ENCODE results near the gene SDF4. TPM values are rescaled to one million over a fixed set of nuclear protein-coding genes. Genes with fewer than 3 reads are reported as not detected.

SDF4 gene
- total RNA-seq, 1 donor from 2014 or later = 93.8 TPM

GRCh38 chr1:1205769-1206375, 25.9 kb downstream of the SDF4 start:
- TF ChIP-seq, protein P1, sequence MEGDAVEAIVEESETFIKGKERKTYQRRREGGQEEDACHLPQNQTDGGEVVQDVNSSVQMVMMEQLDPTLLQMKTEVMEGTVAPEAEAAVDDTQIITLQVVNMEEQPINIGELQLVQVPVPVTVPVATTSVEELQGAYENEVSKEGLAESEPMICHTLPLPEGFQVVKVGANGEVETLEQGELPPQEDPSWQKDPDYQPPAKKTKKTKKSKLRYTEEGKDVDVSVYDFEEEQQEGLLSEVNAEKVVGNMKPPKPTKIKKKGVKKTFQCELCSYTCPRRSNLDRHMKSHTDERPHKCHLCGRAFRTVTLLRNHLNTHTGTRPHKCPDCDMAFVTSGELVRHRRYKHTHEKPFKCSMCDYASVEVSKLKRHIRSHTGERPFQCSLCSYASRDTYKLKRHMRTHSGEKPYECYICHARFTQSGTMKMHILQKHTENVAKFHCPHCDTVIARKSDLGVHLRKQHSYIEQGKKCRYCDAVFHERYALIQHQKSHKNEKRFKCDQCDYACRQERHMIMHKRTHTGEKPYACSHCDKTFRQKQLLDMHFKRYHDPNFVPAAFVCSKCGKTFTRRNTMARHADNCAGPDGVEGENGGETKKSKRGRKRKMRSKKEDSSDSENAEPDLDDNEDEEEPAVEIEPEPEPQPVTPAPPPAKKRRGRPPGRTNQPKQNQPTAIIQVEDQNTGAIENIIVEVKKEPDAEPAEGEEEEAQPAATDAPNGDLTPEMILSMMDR (conservative IDR thresholded peaks at IDR 0.05) = no peak
- Mint-ChIP-seq H3K36me3 (ENCODE audit: low read depth) (no peaks in the 10 kb centered on the region), H3K9me3 (no peaks in the 10 kb centered on the region), H3K27me3 (ENCODE audit: low read depth) (peaks cover 13% of the 10 kb centered on the region), H3K4me3 (no peak overlapping the region), H3K4me1 (peaks cover 7% of the 10 kb centered on the region), H3K27ac (ENCODE audit: unreplicated experiment) (no peak overlapping the region)
- DNase-seq (ENCODE audit: low read depth, low spot score) = no peak

- Mint-ChIP-seq H3K27me3 (ENCODE audit: low read depth) (peaks cover 17% of the 10 kb centered on the region), H3K36me3 (ENCODE audit: low read depth) (no peaks in the 10 kb centered on the region)
Measured at GRCh38 chr1:1204998-1205768, 26.6 kb downstream of the SDF4 start.

GRCh38 chr1:1204425-1204920, 27.3 kb downstream of the SDF4 start:
- Mint-ChIP-seq H3K9me3 (no peaks in the 10 kb centered on the region), H3K36me3 (ENCODE audit: low read depth) (no peaks in the 10 kb centered on the region), H3K27ac (ENCODE audit: unreplicated experiment) (no peak overlapping the region), H3K4me3 (no peak overlapping the region), H3K4me1 (peaks cover 7% of the 10 kb centered on the region), H3K27me3 (ENCODE audit: low read depth) (peaks cover 17% of the 10 kb centered on the region)
- DNase-seq (ENCODE audit: low read depth, low spot score) = no peak
- TF ChIP-seq, protein P1 (conservative IDR thresholded peaks at IDR 0.05) = no peak

More at GRCh38 chr1:1204998-1205768, 26.6 kb downstream of the SDF4 start:
- Mint-ChIP-seq H3K27ac (ENCODE audit: unreplicated experiment) (no peak overlapping the region), H3K9me3 (no peaks in the 10 kb centered on the region), H3K4me3 (no peak overlapping the region), H3K4me1 (peaks cover 7% of the 10 kb centered on the region)
- DNase-seq (ENCODE audit: low read depth, low spot score) = no peak
- TF ChIP-seq, protein P1 (conservative IDR thresholded peaks at IDR 0.05) = no peak

GRCh38 chr1:1203561-1204424, 28.0 kb downstream of the SDF4 start:
- no peak for DNase-seq (ENCODE audit: low read depth, low spot score)
- no peaks in the 10 kb centered on the region for H3K9me3 Mint-ChIP-seq
- H3K27ac Mint-ChIP-seq (ENCODE audit: unreplicated experiment) = no peak overlapping the region
- peaks cover 7% of the 10 kb centered on the region for H3K4me1 Mint-ChIP-seq
- TF ChIP-seq, protein P1 (conservative IDR thresholded peaks at IDR 0.05) = no peak
- peaks cover 17% of the 10 kb centered on the region for H3K27me3 Mint-ChIP-seq (ENCODE audit: low read depth)
- no peaks in the 10 kb centered on the region for H3K36me3 Mint-ChIP-seq (ENCODE audit: low read depth)
- H3K4me3 Mint-ChIP-seq = no peak overlapping the region

DNA sequence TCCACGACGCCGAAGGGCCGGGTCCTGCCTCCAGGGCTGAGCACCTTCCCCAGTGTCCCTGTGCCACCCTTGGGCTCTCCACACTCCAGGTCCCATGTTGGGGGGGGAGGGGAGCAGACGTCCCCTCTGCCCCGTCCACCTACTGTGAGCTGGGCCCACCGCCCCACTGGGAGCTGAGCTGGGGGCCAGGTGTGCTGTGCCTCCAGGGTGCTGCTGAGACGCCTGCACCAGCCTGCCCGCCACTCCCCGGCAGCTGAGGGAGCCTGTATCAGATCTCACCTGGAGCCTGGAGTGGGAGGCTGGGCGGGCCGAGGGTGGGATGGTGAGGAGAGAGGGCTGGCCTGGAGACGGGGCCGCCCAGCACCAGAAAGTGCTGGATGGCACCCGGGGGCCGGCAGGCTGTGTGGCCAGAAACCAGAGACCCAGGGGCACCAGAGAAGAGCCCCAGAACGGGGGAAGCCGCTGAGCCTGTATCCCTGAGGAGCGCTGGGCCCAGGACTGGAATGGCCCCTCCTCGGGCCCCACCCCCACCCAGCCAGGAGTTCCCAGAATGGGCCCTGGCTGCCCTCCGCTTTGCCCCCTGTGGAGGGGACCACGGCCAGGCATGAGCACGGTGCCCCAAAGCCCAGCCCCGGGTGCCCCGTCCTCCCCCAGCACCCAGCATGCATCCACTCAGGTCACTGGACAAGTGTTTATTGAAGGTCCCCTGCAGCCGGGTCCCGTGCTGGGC, 28.8 kb downstream of the SDF4 start:
- Mint-ChIP-seq H3K4me1 (peaks cover 2% of the 10 kb centered on the region), H3K4me3 (no peak overlapping the region), H3K27ac (ENCODE audit: unreplicated experiment) (no peak overlapping the region), H3K36me3 (ENCODE audit: low read depth) (no peaks in the 10 kb centered on the region), H3K9me3 (no peaks in the 10 kb centered on the region), H3K27me3 (ENCODE audit: low read depth) (peaks cover 17% of the 10 kb centered on the region)
- DNase-seq (ENCODE audit: low read depth, low spot score) = no peak
- TF ChIP-seq, protein P1 (conservative IDR thresholded peaks at IDR 0.05) = no peak
